Neural cell (in vitro differentiated cells): ENCODE results near the gene HIVEP3.

ENCODE experiments used
- EP300 ChIP-seq: fragments of 450-650 bp; conservative IDR thresholded peaks from 2 replicates; pipeline ENCODE4 v1.6.1; 2014; ENCODE audit warnings: antibody characterized with exemption, mild to moderate bottlenecking, moderate library complexity; ENCODE audit not compliant: poor library complexity, severe bottlenecking
- EZH2 ChIP-seq: fragments of 200-600, 300-800 bp; shearing (Covaris generic), sonication (generic); IDR thresholded peaks from 2 replicates; pipeline ENCODE4 v1.6.1; 2014; ENCODE audit warnings: antibody characterized with exemption, low read length, borderline replicate concordance, mild to moderate bottlenecking; ENCODE audit not compliant: insufficient read depth, poor library complexity, severe bottlenecking
- MXI1 ChIP-seq: fragments of 450-650 bp; conservative IDR thresholded peaks from 2 replicates; pipeline ENCODE4 v1.6.1; 2014; ENCODE audit warnings: antibody characterized with exemption, mild to moderate bottlenecking; ENCODE audit not compliant: poor library complexity, severe bottlenecking
- POLR2AphosphoS5 ChIP-seq: IDR thresholded peaks from 2 replicates; pipeline ENCODE4 v1.6.1; 2012
- RAD21 ChIP-seq: fragments of 450-650 bp; conservative IDR thresholded peaks from 2 replicates; pipeline ENCODE4 v1.6.1; 2014; ENCODE audit warnings: antibody characterized with exemption, mild to moderate bottlenecking, moderate library complexity
- SMC3 ChIP-seq: fragments of 450-650 bp; conservative IDR thresholded peaks from 2 replicates; pipeline ENCODE4 v1.6.1; 2014; ENCODE audit warnings: antibody characterized with exemption, mild to moderate bottlenecking, moderate library complexity; ENCODE audit not compliant: poor library complexity
- TAF1 ChIP-seq: IDR thresholded peaks from 2 replicates; pipeline ENCODE4 v1.6.1; 2012; ENCODE audit warnings: low read depth
- TF ChIP-seq, protein P1 (sequence below): fragments of 450-650 bp; IDR thresholded peaks from 2 replicates; pipeline ENCODE4 v1.5.1; 2014; ENCODE audit warnings: antibody characterized with exemption, mild to moderate bottlenecking, moderate library complexity; ENCODE audit not compliant: poor library complexity, severe bottlenecking
- TF ChIP-seq, protein P2 (sequence below): IDR thresholded peaks from 2 replicates; pipeline ENCODE4 v1.6.1; 2012; ENCODE audit warnings: borderline replicate concordance

DNA sequence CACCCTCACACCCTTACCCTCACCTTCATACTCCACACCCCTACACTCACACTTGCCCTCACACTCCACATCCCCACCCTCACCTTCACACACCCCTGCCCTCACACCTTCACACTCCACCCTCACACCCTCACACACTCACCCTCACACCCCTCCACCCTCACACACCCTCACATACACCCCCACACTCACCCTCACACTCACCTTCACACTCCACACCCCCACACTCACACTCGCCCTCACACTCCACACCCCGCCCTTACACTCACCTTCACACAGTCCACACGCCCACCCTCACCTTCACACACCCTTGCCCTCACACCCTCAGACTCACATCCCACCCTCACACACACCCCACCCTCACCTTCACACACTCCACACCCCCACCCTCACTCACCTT lies 390.6 kb downstream of the HIVEP3 start:
- TF ChIP-seq, protein P1, sequence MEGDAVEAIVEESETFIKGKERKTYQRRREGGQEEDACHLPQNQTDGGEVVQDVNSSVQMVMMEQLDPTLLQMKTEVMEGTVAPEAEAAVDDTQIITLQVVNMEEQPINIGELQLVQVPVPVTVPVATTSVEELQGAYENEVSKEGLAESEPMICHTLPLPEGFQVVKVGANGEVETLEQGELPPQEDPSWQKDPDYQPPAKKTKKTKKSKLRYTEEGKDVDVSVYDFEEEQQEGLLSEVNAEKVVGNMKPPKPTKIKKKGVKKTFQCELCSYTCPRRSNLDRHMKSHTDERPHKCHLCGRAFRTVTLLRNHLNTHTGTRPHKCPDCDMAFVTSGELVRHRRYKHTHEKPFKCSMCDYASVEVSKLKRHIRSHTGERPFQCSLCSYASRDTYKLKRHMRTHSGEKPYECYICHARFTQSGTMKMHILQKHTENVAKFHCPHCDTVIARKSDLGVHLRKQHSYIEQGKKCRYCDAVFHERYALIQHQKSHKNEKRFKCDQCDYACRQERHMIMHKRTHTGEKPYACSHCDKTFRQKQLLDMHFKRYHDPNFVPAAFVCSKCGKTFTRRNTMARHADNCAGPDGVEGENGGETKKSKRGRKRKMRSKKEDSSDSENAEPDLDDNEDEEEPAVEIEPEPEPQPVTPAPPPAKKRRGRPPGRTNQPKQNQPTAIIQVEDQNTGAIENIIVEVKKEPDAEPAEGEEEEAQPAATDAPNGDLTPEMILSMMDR, result no peak
- TF ChIP-seq RAD21 (no peak), SMC3 (no peak), EZH2 (no peak), EP300 (no peak), MXI1 (no peak), TAF1 (no peak), POLR2AphosphoS5 (no peak)
- TF ChIP-seq, protein P2, sequence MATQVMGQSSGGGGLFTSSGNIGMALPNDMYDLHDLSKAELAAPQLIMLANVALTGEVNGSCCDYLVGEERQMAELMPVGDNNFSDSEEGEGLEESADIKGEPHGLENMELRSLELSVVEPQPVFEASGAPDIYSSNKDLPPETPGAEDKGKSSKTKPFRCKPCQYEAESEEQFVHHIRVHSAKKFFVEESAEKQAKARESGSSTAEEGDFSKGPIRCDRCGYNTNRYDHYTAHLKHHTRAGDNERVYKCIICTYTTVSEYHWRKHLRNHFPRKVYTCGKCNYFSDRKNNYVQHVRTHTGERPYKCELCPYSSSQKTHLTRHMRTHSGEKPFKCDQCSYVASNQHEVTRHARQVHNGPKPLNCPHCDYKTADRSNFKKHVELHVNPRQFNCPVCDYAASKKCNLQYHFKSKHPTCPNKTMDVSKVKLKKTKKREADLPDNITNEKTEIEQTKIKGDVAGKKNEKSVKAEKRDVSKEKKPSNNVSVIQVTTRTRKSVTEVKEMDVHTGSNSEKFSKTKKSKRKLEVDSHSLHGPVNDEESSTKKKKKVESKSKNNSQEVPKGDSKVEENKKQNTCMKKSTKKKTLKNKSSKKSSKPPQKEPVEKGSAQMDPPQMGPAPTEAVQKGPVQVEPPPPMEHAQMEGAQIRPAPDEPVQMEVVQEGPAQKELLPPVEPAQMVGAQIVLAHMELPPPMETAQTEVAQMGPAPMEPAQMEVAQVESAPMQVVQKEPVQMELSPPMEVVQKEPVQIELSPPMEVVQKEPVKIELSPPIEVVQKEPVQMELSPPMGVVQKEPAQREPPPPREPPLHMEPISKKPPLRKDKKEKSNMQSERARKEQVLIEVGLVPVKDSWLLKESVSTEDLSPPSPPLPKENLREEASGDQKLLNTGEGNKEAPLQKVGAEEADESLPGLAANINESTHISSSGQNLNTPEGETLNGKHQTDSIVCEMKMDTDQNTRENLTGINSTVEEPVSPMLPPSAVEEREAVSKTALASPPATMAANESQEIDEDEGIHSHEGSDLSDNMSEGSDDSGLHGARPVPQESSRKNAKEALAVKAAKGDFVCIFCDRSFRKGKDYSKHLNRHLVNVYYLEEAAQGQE, result no peak
